Measurements from ENCODE around the gene MDP1. TPM values are rescaled to one million over a fixed set of nuclear protein-coding genes. Genes with fewer than 3 reads are reported as not detected.

The MDP1 gene
- total and polyA plus RNA-seq, 2 donors (not counting 1 experiment from before 2014, with no cell fraction given) = 14.4 to 22.1 TPM

DNA sequence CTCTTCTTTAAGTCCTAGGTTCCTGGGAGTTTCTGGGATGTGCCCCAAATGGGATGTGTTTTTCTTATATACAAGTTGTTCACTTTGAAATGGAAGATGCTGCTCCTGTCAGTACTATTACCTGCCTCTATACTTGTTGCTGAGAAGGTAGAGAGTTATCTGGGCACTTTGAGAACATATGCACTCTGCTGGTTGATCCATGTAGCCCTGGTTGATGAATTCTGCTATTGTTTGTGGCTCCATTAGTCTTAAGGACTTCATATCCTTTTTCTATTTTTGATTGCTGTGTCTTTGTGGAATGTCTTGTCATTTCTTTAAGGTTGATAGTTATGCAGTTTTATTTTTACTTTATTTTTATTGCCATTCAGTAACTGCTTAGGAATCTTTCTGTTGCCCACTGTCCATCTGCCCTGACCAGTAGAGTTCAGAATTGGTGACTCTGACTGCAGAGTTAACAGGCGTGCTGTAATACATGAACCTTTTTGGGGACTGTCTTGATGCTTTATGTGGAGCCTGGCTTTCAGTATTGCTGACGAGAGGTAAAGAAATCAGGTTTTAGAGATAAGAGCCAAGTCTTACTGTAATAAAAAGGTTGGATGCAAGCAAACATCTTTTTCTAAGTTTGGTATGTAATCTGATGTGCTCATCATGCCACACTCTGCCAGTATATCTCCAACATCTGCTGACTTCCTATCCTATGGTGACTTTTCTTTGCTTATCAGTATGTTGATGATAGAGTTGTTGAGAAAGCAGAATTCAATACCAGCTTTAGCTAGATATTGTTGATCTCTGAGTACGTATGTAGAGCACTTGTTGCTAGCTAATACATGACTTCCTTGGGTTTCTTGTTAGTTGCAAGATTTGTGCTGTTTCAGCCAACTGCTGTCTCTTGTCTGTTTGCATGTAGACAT is 18.5 kb upstream of the MDP1 start:
- H3K4me3 ChIP-seq (replicated peaks in 1 of 4; ENCODE audit: control extremely low read depth in 1 of 4, insufficient read depth in 1 of 4, low read depth in 3 of 4, low read length in 4 of 4) = peak overlapping the region in 1 of 4 experiments; percentile 18
- no peaks in the 10 kb centered on the region for H3K9me3 ChIP-seq (ENCODE audit: control insufficient read depth, insufficient read depth, low read depth, low read length)
- no peak overlapping the region for H3K27ac ChIP-seq (ENCODE audit: insufficient read depth, low read length)
- H3K4me2 ChIP-seq (ENCODE audit: extremely low read depth, insufficient read depth, low read length) = peak overlapping the region; percentile 100
- H3K79me2 ChIP-seq (ENCODE audit: control insufficient read depth, insufficient read depth, low read length) = peaks cover 46% of the 10 kb centered on the region
- H3K36me3 ChIP-seq (ENCODE audit: control insufficient read depth, insufficient read depth, low read length) = peaks cover 21% of the 10 kb centered on the region
- no peaks in the 10 kb centered on the region for H3K27me3 ChIP-seq (ENCODE audit: control insufficient read depth, insufficient read depth, low read length)
- H4K20me1 ChIP-seq (ENCODE audit: control insufficient read depth, extremely low read depth, insufficient read depth, low read length) = no peaks in the 10 kb centered on the region
- no peak for DNase-seq (ENCODE audit: low read depth in 2 of 2)
- TF ChIP-seq CTCF (conservative IDR thresholded peaks at IDR 0.05 in 1 of 2, IDR thresholded peaks at IDR 0.05 in 1 of 2; ENCODE audit: low read depth in 1 of 2, low read length in 2 of 2) = no peak
- no peak for TF ChIP-seq EZH2 (IDR thresholded peaks at IDR 0.05; ENCODE audit: low read length, missing control alignments)
- H2AFZ ChIP-seq (ENCODE audit: low read length) = no peak overlapping the region
- H3K4me1 ChIP-seq (ENCODE audit: control insufficient read depth, extremely low read depth, insufficient read depth, low read length) = peaks cover 15% of the 10 kb centered on the region
- no peak overlapping the region for H3K9ac ChIP-seq (ENCODE audit: insufficient read depth, low read length)

GRCh38 chr14:24233538-24233866 is 17.6 kb upstream of the MDP1 start:
- Histone ChIP-seq H3K27ac (ENCODE audit: insufficient read depth, low read length) (peak overlapping the region; percentile 89), H2AFZ (ENCODE audit: low read length) (no peak overlapping the region)

More at GRCh38 chr14:24233538-24233866, 17.6 kb upstream of the MDP1 start:
- Histone ChIP-seq H3K9me3 (ENCODE audit: control insufficient read depth, insufficient read depth, low read depth, low read length) (no peaks in the 10 kb centered on the region), H4K20me1 (ENCODE audit: control insufficient read depth, extremely low read depth, insufficient read depth, low read length) (no peaks in the 10 kb centered on the region), H3K9ac (ENCODE audit: insufficient read depth, low read length) (peak overlapping the region; percentile 68), H3K79me2 (ENCODE audit: control insufficient read depth, insufficient read depth, low read length) (peaks cover 51% of the 10 kb centered on the region), H3K4me2 (ENCODE audit: extremely low read depth, insufficient read depth, low read length) (peak overlapping the region; percentile 100), H3K36me3 (ENCODE audit: control insufficient read depth, insufficient read depth, low read length) (peaks cover 19% of the 10 kb centered on the region), H3K4me1 (ENCODE audit: control insufficient read depth, extremely low read depth, insufficient read depth, low read length) (peaks cover 15% of the 10 kb centered on the region), H3K27me3 (ENCODE audit: control insufficient read depth, insufficient read depth, low read length) (no peaks in the 10 kb centered on the region), H3K4me3 (replicated peaks in 1 of 4; ENCODE audit: control extremely low read depth in 1 of 4, insufficient read depth in 1 of 4, low read depth in 3 of 4, low read length in 4 of 4) (peak overlapping the region; percentile 66 to 82 (median 73))
- no peak for TF ChIP-seq EZH2 (IDR thresholded peaks at IDR 0.05; ENCODE audit: low read length, missing control alignments)
- TF ChIP-seq CTCF (conservative IDR thresholded peaks at IDR 0.05 in 1 of 2, IDR thresholded peaks at IDR 0.05 in 1 of 2; ENCODE audit: low read depth in 1 of 2, low read length in 2 of 2) = no peak
- DNase-seq (ENCODE audit: low read depth in 2 of 2) = no peak

Data from fibroblast of lung (primary cell).